ENCODE results near the gene USP6NL. TPM values are rescaled to one million over a fixed set of nuclear protein-coding genes. Genes with fewer than 3 reads are reported as not detected.

USP6NL gene
- total RNA-seq, 3 donors from 2014 or later: 14.6 to 20.0 (median 19.8) TPM

DNA sequence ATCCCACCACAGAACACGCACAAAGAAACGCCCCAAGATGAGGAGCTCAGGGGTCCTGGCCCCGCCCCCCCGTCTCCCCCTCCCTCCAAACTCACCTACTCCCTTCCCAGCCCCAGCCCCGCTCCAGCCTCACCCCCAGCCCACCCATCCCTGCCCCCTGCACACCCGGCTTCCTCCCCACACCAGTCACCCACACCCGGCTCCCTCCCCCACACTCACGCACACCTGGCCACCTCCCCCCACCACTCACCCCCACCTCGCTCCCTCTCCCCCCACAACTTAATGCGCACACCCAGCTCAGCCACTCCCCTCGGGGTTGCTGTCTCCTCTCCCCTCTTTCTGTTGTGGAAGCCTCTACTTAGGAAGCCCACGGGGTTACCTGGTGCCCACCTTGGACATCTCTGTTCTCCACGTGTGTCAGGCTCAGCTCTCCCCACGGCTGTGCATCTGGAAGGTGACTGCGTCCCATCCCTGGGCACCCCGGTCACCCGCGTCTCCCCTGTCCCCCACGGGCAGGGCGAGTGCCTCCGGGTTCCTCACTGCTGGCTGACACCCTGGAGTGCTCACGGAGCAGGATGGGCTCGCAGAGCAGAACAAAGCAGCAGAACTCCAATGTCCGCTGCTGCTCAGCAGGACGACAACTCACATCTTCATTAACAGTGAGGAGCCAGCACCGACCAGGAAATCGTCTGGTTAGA, 166.8 kb downstream of the USP6NL start:
- H3K36me3 ChIP-seq (ENCODE audit: low read depth): no peaks in the 10 kb centered on the region
- intact Hi-C loops (cut with DNase I, micrococcal nuclease): no loop called here
- no peak overlapping the region for H3K4me3 ChIP-seq
- ATAC-seq: no peak
- no peak for DNase-seq
- no peak for TF ChIP-seq CTCF (IDR thresholded peaks at IDR 0.05)
- H3K4me1 ChIP-seq (ENCODE audit: low read depth): no peaks in the 10 kb centered on the region
- no peaks in the 10 kb centered on the region for H3K9me3 ChIP-seq

GRCh38 chr10:11444155-11444530, 167.3 kb downstream of the USP6NL start:
- no peak for DNase-seq
- Histone ChIP-seq H3K9me3 (no peaks in the 10 kb centered on the region), H3K4me3 (no peak overlapping the region), H3K36me3 (ENCODE audit: low read depth) (no peaks in the 10 kb centered on the region), H3K4me1 (ENCODE audit: low read depth) (no peaks in the 10 kb centered on the region)
- intact Hi-C loops (cut with DNase I, micrococcal nuclease): no loop called here
- ATAC-seq: no peak
- no peak for TF ChIP-seq CTCF (IDR thresholded peaks at IDR 0.05)

- no peaks in the 10 kb centered on the region for H3K36me3 ChIP-seq (ENCODE audit: low read depth)
- no peak for TF ChIP-seq CTCF (IDR thresholded peaks at IDR 0.05)
- no peaks in the 10 kb centered on the region for H3K4me1 ChIP-seq (ENCODE audit: low read depth)
- DNase-seq: no peak
- no peak for ATAC-seq
- H3K9me3 ChIP-seq: no peaks in the 10 kb centered on the region
- H3K4me3 ChIP-seq: no peak overlapping the region
- intact Hi-C loops (cut with DNase I, micrococcal nuclease): no loop called here
Observed at GRCh38 chr10:11443468-11444154, 167.8 kb downstream of the USP6NL start.

GRCh38 chr10:11442001-11442773, 169.3 kb downstream of the USP6NL start:
- ATAC-seq (no peak), DNase-seq (no peak)
- H3K9me3 ChIP-seq: no peaks in the 10 kb centered on the region
- H3K4me3 ChIP-seq: no peak overlapping the region
- no peaks in the 10 kb centered on the region for H3K36me3 ChIP-seq (ENCODE audit: low read depth)
- intact Hi-C loops (cut with DNase I, micrococcal nuclease): no loop called here
- H3K4me1 ChIP-seq (ENCODE audit: low read depth): no peaks in the 10 kb centered on the region
- TF ChIP-seq CTCF (IDR thresholded peaks at IDR 0.05): no peak

DNA sequence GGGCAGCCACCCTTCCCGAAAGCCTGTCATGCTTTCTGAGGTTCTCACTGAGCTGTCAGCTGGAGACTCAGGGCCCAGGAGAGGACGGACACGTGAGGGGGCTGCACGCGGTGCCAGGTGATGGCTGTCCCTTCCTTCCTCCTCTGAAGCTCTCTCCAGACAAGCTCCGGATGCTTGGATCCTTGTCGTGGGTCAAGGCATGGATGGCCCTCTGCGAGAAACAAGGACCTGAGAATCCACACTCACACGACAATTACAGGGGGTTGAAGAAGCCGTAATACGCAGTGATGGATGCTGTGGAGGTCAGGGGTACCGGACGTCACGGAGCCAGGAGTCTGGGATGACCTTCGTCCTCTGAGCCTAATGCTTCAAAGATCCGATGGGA, 170.3 kb downstream of the USP6NL start:
- Histone ChIP-seq H3K4me3 (no peak overlapping the region), H3K4me1 (ENCODE audit: low read depth) (no peaks in the 10 kb centered on the region), H3K9me3 (no peaks in the 10 kb centered on the region), H3K36me3 (ENCODE audit: low read depth) (no peaks in the 10 kb centered on the region)
- no peak for ATAC-seq
- TF ChIP-seq CTCF (IDR thresholded peaks at IDR 0.05): no peak
- no peak for DNase-seq
- intact Hi-C loops (cut with DNase I, micrococcal nuclease): no loop called here

Measured in mucosa of descending colon (tissue), 3 donors.